ENCODE data around the gene IGFBPL1.

- TF ChIP-seq RAD21 (CRISPR knock-in tag; IDR thresholded peaks at IDR 0.05) (no peak), HNRNPLL (IDR thresholded peaks at IDR 0.05; ENCODE audit: low read depth, low read length, poor library complexity, severe bottlenecking) (no peak), POLR2A (IDR thresholded peaks at IDR 0.05; ENCODE audit: insufficient read depth in 1 of 2, low read depth in 2 of 2, low read length in 2 of 2) (no peak), RNF2 (conservative IDR thresholded peaks at IDR 0.05; ENCODE audit: low read depth) (no peak)
Measured at GRCh38 chr9:38361473-38361850, 62.8 kb downstream of the IGFBPL1 start.

Data from HepG2 (cell line).